ENCODE measurements around the gene IGFL3.

DNA sequence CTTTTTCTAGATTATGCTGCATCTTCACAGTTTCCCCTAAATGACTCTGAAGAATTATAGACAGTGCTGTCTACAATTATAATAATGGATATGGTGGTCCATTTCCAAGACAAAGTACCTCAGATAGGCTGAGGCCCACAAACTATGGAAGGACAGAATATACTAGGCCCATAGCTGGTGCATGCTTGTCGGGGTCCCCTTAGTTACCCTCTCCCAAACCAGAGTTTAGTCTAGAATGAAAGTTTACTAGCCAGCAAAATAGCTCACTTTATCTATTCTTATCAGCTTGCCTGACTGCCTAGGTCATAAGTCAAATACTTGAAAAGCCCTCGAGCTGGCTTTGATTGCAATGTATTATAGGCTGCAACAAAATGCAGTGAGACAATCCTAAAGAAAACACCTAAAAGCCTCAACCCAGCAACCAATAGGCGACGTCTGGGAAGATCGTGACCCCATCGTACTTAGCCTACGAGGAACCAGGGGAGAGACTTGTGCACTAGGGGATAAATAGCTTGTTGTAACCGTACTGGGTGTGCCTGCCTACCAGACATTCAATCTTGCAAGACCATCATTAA lies 22.8 kb upstream of the IGFL3 start:
- TF ChIP-seq, protein P1, sequence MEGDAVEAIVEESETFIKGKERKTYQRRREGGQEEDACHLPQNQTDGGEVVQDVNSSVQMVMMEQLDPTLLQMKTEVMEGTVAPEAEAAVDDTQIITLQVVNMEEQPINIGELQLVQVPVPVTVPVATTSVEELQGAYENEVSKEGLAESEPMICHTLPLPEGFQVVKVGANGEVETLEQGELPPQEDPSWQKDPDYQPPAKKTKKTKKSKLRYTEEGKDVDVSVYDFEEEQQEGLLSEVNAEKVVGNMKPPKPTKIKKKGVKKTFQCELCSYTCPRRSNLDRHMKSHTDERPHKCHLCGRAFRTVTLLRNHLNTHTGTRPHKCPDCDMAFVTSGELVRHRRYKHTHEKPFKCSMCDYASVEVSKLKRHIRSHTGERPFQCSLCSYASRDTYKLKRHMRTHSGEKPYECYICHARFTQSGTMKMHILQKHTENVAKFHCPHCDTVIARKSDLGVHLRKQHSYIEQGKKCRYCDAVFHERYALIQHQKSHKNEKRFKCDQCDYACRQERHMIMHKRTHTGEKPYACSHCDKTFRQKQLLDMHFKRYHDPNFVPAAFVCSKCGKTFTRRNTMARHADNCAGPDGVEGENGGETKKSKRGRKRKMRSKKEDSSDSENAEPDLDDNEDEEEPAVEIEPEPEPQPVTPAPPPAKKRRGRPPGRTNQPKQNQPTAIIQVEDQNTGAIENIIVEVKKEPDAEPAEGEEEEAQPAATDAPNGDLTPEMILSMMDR (conservative IDR thresholded peaks at IDR 0.05 in 1 of 2, IDR thresholded peaks at IDR 0.05 in 1 of 2; ENCODE audit: low read depth in 1 of 2, low read length in 2 of 2), result no peak
- no peak for TF ChIP-seq EZH2 (IDR thresholded peaks at IDR 0.05; ENCODE audit: low read length, missing control alignments)
